Limb (tissue), 2 donors: ENCODE results near the gene SELENOM.
"Not testable (repeated sequence)": the region's sequence is repeated elsewhere in the genome, so short reads cannot be mapped to it uniquely, and the experiment has no call there.

Experiments used
- DNase-seq, 2 donors: peaks; one replicate each; pipeline ENCODE4 v3.0.0-alpha.2; 2016; ENCODE audit errors: extremely low spot score in 2 of 2

SELENOM gene

GRCh38 chr22:31133911-31134310 lies 26.5 kb upstream of the SELENOM start:
- DNase-seq = no peak

GRCh38 chr22:31130873-31131272 lies 23.5 kb upstream of the SELENOM start:
- DNase-seq = no peak

- no peak for DNase-seq
These were observed 20.8 kb upstream of the SELENOM start for GRCh38 chr22:31128156-31128555.

- DNase-seq = no peak
These were observed 19.9 kb upstream of the SELENOM start for GRCh38 chr22:31127181-31127772.

DNA sequence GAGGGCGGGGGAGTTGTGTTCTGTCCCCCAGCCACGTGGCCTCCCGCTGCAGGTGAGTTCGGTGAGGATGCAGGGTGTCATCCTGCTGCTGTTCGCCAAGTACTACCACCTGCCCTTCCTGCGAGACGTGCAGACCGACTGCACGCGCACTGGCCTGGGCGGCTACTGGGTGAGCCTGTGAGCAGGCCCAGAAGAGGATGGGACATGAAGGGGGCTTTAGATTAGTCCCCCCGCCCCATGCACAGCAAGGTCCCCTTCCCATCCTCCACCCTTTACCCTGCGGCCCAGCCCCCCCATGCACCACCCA lies 19.5 kb upstream of the SELENOM start:
- no peak for DNase-seq

DNA sequence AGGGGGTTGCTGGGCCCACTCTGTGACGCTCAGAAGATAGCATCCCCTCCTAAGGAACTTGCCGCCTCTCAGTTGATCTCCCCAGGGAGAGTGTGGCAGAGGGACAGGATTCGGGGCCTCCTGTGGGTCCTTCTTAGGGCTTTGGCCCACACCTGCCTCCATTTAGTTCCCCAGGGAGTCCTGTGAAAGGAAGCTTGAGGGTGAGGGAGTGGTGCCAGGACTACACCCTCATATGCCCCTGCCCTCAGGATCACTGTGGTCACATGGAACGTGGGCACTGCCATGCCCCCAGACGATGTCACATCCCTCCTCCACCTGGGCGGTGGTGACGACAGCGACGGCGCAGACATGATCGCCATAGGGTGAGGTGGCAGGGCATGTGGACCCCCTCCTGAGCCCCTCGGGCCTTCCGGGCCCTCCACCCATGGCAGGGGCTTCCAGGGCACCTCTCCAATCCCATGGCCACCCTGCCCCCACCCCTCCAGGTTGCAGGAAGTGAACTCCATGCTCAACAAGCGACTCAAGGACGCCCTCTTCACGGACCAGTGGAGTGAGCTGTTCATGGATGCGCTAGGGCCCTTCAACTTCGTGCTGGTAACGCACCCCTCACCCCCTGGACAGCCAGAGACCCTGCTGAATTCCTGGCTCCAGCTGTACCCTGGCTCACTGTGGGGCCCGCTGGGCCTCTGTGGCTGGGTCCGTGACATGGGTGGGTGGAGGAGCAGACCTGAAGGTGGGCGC lies 18.9 kb upstream of the SELENOM start:
- no peak for DNase-seq

- no peak for DNase-seq
These were observed 18.3 kb upstream of the SELENOM start for GRCh38 chr22:31125521-31126117.

DNA sequence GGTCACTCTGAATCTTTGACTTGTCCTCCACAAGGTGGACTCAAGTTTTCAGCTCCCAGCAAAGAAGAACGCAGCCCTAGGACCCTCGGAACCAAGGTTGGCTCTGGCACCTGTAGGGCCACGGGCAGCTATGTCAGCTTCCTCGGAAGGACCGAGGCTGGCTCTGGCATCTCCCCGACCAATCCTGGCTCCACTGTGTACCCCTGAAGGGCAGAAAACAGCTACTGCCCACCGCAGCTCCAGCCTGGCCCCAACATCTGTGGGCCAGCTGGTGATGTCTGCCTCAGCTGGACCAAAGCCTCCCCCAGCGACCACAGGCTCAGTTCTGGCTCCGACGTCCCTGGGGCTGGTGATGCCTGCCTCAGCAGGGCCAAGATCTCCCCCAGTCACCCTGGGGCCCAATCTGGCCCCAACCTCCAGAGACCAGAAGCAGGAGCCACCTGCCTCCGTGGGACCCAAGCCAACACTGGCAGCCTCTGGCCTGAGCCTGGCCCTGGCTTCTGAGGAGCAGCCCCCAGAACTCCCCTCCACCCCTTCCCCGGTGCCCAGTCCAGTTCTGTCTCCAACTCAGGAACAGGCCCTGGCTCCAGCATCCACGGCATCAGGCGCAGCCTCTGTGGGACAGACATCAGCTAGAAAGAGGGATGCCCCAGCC lies 17.6 kb upstream of the SELENOM start:
- DNase-seq = no peak

GRCh38 chr22:31124290-31124689 lies 16.9 kb upstream of the SELENOM start:
- DNase-seq = no peak

GRCh38 chr22:31123292-31123602 lies 15.9 kb upstream of the SELENOM start:
- no peak for DNase-seq

GRCh38 chr22:31122532-31123291 lies 15.3 kb upstream of the SELENOM start, which contains the start of gene INPP5J:
Gene INPP5J (plus strand): TSS chr22:31122966. CDS start chr22:31123015, 49 bp downstream.
- peak in 1 of 2 donors; percentile 68 for DNase-seq

- no peak for DNase-seq
These were observed 14.8 kb upstream of the SELENOM start for GRCh38 chr22:31122196-31122531.

DNA sequence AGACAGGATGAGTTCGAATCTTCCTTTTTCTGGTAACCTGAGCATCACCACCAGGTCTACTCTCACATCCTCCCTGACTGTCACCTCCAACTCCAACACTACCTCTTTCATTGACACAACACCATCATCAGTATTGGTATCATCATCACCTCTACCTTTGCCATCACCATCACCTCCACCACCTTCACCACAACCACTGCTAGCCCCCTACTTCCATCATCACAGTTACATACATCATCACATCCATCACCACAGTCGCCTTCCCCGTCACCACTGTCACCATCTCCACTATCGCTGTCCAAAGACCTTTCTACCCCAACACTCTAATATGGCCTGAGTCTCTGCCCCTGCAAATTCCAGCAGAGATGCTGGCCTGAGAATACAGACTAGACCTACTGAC lies 14.0 kb upstream of the SELENOM start:
- DNase-seq = no peak

DNA sequence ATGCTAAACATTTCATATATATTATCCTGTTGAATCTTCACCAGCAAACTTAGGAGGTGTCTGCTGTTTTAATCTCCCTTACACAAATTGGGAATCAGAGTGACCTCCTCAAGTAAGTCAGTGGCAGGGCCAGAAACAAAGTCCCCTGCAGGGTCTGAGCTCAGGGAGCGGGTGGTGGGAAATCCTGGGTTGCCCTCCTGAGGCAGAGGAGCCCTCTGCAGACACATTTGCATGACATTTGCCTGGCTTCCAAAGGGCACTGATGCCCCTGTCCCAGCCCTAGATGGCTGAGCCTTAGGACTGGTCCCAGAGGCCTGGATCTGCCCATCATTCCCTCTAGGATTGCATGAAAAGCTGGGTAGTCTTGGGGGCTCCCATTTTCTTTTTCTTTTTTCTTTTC lies 13.3 kb upstream of the SELENOM start:
- DNase-seq = no peak

DNA sequence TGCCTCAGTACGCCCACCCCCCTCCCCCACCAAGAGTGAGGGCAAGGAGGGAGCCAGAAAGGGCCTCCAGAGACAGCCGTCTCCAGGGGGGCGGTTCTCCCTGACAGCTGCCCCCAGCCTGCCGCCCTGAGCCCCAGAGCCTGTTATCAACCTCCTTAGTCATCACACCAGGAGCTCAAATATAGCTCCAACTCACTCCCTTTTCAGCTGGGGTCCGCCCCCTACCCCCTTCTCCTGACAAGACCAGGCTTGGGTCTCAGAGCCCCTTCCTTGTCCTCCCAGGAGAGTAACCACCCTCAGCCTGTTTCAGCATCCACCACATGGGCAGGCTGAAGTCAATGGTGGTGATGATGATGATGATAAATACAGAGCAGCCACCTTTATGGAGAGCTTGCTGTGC lies 12.9 kb upstream of the SELENOM start:
- no peak for DNase-seq

DNA sequence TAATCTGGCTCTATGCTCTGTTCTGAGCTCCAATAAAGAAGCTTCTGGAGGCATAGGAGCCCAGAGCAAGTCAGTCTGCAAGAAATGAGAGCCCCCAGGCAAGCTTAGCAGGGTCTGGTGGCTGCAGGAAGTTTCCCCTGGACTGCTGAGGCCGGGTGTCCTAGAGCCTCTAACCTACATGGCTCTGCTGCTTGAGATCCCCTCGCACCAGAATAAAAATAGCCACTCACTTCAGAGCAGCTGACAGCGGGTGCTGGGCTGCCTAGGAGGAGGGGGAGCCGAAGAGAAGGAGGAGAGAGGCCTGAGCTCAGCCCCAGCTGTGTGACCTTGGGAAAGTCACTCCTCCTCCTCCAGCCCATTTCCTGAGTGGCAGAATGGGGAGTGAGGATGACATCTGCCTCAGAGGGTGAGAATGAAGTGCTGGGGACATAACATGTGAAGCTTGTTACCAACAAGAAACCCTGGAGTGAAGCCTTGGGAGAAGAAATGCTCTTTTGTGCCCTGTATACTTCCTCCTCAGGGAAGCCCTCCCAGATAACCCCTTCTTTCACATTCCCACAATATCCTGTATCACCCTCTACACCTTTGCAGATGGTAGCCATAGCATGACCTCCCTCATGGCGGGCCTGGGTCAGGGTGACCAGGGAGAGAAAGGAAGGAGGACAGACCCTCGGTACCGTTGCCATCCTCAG lies 11.8 kb upstream of the SELENOM start:
- DNase-seq = peak in 1 of 2 donors; percentile 18

- no peak for DNase-seq
These were observed 10.9 kb upstream of the SELENOM start for GRCh38 chr22:31118046-31118820.

DNA sequence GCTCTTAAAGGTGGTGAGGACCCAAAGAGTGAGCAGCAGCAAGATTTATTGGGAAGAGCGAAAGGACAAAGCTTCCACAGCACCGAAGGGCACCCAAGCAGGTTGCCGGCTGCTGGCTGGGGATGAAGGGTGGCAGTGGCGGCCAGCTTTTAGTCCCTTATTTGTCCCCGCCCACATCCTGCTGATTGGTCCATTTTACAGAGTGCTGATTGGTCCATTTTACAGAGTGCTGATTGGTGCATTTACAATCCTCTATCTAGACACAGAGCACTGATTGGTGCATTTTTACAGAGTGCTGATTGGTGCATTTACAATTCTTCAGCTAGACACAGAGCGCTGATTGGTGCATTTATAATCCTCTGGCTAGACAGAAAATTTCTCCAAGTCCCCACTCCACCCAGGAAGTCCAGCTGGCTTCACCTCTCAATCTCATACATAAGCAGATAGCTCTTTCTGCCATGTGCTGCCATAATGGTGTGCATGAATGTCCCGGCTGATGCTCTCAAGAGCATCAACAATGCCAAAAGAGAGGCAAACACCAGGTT lies 5.3 kb upstream of the SELENOM start:
- DNase-seq = not testable (repeated sequence)

DNA sequence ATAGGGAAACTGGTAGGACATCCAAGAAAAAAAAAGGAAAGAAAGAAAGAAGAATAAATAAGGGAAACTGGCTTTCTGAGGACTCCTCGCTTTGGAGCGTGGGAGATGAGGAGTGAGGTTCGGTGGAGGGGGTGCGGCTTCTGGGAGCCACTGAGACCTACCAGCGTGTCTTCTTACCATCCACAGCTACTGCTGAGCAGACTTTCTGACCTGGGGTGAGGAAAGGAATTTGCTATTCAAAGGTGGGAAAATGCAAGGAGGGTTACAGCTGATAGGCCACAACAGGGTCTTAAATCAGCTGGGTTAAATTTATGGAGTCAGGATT lies 488 bp upstream of the SELENOM start:
- DNase-seq = no peak

GRCh38 chr22:31106731-31107177 lies 614 bp downstream of the SELENOM start:
- DNase-seq = no peak
